HG03064 (cell line): ENCODE data around the gene UQCRC1.

ENCODE experiments used
- ATAC-seq: cut with Tn5 transposase; IDR thresholded peaks from one replicate; pipeline ENCODE4 v1.9.1; 2021; ENCODE audit warnings: low read depth; ENCODE audit not compliant: unreplicated experiment

Gene UQCRC1

DNA sequence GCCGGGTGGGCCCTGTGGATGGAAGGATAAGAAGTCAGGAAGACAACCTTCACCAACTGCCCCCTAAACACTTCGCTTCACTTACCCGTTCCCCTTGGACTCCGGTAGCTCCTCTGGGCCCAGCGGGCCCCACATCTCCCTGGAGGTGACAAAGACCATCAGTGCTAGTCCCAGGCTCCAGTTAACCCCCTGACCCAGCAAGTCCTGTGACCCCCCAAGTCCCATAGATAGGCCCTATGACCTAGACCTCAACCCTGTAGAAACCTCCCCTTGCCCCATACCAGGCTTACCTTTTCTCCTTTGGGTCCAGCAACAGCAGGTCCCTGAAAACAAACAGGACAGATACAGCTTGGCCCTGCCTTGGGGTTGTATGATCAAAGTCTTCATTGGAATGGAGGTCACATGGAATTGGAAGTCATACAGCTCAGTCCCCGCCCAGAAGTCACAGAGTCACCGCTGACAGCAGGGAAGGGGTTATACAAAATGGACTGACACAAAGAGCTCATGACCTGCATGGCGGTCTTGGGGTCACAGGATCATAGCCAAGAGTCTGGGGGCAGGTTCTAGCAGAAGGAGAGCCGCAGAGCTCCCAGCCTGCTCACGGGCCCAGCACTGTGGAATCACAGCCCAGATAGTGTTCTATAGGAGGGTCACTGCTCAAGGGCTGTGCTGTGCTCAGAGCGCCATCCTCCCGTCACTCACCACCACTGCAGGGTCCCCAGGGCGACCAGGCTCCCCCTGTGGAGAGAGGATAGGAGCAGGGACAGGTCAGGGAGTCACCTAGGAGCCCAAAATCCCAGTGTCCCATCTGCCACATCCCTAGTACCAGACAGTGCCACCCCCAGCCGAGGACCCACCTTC is 27.6 kb downstream of the UQCRC1 start:
- no peak for ATAC-seq

DNA sequence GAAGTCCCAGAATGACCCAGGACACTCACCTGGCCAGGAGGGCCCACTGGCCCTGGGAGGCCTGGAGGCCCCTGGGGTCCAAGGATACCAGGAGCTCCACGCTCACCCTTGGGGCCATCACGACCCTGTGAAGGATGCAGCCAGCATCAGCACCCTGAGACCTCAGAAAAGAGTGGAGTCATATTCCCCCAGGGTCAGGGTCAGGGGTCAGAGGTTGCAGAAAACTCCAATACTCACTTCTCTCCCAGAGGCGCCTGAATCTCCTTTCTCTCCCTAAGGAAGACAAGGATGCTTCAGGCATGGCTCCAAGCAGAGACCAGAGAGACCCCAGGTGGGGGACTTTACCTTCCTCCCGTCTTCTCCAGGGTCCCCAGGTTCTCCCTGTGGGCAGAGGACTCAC is 32.8 kb downstream of the UQCRC1 start:
- no peak for ATAC-seq

DNA sequence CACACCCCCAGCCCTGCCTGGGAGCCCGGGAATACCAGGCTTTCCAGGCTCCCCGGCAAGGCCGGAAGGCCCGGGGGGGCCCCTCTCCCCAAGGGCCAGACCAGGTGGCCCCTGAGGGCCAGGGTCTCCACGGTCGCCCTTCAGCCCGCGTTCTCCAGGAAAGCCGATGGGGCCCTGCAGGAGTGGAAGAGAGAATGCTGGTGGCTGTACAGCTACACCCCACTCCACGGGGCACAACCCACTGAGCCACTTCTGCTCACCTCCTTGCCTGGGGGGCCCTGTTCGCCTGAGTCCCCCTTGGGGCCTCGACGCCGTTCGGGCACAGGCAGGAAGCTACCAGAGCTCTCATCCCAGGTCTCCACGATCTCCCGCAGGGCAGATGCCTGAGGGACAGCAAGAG is 34.1 kb downstream of the UQCRC1 start:
- no peak for ATAC-seq

DNA sequence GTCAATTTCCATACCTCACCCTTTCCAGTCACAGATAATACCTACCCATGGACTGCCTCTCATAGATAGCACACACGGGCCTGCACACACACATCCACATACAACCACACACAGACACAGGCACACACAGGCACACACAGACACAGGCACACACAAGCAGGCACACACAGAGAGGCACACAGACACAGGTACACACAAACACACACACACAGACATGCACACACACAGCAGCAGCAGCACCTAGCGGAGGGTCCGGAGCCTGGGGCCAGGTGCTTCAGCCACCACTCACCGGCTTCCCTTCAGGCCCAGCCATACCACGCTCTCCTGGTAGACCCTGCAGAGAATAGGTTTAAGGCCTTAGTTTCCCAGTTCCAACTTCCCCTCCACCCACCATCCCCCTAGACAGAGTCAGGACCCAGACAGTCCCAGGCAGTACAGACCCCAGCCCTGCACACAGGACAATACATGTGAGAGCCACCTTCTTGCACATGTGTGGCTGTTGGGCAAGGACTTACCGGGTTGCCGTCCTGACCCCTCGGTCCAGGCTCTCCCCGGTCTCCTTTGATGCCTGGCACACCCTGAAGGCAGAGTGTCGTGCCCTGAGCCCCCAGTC is 35.4 kb downstream of the UQCRC1 start:
- ATAC-seq = no peak

DNA sequence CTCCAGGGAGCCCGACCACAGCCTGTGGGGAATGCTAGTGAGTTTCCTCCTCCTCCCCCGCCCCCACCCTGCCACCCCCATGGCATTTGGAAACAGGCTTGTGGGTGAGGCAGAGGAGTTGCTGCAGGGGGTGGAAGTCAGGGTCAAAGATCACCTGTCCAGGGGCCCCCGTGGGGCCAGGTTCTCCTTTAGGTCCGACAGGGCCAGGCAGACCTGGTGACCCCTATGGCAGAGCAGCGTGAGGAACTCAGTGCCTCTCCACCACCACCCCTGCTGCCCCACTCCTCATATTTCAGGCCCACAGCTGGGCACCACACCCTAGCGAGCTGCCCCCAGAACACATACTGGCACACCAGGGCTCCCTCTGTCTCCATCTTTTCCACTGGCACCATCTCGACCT is 36.9 kb downstream of the UQCRC1 start:
- ATAC-seq = no peak

DNA sequence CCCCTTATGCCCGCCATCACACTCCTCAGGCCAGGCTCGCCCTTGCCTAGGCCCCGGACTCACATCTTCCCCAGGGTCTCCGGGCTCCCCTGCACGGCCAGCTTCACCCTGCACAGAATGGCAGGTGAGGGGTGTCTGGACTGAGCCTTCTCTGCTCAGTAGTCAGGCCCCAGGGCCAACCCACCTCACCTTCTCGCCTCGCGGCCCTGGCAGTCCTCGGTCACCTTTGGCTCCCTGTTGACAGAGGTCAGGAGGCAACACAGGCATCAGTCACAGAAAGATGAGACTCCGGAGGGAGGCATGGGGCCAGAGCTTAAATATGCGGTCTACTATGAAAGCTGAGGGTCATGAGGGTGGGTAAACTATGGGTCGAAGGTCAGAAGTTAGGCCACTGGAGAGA is 37.5 kb downstream of the UQCRC1 start:
- no peak for ATAC-seq

DNA sequence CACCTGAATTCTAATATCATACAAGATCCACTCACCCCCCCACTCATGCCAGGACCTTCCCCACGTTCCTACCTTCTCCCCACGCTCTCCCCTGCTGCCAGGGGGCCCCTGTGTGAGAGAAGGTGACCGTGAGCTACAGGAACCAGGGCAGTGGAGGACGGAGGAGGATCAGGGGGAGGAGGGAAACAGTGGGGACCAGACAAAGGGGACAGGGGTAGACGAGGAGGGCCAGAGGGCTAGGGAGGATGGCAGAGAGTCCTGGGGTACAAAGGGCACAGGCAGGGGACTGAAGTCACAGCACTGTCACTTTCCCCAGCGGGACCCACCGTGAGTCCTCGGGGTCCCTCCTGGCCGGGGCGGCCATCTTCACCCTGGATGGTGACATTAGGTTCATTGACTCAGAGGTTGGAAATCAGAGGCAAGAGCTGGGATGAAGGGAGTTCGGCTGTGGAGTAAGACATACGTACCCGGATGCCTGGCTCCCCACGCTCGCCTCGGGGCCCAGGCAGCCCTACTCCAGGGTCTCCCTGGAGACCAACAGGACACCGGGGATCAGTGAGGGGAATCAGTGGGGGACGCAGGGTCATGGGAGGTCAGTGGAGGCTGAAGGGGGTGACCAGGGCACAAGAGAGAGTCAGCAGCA is 39.5 kb downstream of the UQCRC1 start:
- ATAC-seq = no peak

DNA sequence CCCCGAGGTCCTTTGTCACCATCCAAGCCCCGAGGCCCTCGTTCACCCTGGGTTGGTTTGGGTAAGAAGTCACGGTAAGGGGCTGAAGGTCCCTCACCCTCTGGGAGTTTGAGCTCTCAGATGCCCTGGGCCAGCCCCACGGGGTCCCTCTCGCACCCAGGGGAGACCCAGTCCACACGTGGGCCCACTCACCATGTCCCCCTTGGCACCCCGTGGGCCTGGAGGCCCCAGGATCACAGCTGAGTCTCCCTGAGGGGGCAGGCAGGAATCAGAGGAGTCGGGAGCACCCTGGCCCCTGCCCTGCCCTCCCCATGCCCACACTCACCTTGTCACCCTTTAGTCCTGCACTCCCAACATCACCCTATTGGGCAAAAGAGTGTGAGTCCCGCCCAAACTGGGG is 40.0 kb downstream of the UQCRC1 start:
- no peak for ATAC-seq

DNA sequence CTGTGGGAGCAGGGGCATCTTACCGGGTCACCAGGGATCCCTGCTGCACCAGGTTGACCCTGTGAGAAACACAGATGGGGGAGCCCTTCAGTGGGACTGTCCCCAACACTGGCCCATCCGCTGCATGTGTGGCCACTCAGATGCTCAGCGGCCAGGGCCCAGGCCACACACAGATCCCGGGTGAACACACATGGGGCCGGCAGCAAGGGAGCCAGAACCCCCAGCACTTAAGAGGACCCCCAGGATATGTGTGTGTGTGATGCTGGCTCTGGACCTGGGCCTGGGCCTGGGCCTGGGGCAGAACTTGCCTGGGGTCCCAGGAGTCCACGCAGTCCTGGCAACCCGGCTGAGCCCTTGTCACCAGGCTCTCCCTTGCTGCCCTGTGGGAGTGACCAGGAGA is 41.0 kb downstream of the UQCRC1 start:
- ATAC-seq = no peak

DNA sequence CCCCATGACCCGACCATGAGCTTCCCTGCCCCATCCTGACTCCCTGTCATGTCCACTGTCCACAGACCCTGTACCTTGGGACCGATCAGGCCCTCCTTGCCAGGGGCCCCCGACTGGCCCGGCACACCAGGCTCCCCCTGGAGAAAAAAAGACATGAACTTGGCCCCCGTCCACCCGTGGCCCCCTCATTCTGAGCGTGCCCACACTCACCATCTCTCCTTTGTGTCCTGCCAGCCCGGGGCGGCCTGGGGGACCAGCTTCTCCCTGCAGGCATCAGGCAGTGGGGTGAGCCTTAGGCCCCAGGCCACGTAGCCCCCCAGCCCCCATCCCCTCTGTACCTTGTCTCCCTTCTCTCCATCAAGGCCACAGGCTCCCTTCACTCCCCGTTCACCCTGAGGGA is 41.9 kb downstream of the UQCRC1 start:
- no peak for ATAC-seq

DNA sequence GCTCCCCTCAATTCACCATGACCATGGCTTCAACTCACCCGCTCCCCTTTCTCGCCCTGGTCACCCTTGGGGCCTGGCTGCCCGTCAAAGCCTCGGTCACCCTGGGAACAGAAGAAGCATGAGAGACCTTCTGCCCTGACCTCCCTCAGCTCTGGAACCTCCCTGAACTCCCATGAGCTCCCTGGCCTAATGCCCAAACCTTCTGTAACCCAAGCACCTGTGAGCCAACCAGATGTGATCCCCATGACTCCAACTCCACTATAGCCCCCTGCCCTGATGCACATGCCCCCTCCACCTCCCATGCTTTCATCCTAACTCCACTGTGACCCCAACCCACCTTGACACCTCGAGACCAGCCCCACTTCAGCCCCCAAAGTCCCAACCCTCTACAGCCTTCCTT is 42.4 kb downstream of the UQCRC1 start:
- no peak for ATAC-seq

DNA sequence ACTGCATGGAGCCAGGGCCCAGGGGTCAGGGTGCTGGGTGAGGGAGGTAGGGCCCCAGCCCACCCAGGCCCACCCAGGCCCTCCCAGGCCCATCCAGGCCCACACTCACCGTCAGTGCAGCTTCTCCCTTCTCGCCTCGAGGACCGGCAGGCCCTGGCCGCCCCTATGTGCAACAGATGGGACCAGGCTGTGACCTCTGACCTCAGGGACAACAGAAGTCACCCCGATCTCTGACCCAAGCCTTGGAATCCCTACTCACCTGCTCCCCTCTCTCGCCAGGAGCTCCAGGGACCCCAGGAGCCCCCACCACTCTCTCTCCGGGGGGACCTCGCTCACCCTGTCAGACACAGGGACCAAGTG is 43.1 kb downstream of the UQCRC1 start:
- no peak for ATAC-seq

DNA sequence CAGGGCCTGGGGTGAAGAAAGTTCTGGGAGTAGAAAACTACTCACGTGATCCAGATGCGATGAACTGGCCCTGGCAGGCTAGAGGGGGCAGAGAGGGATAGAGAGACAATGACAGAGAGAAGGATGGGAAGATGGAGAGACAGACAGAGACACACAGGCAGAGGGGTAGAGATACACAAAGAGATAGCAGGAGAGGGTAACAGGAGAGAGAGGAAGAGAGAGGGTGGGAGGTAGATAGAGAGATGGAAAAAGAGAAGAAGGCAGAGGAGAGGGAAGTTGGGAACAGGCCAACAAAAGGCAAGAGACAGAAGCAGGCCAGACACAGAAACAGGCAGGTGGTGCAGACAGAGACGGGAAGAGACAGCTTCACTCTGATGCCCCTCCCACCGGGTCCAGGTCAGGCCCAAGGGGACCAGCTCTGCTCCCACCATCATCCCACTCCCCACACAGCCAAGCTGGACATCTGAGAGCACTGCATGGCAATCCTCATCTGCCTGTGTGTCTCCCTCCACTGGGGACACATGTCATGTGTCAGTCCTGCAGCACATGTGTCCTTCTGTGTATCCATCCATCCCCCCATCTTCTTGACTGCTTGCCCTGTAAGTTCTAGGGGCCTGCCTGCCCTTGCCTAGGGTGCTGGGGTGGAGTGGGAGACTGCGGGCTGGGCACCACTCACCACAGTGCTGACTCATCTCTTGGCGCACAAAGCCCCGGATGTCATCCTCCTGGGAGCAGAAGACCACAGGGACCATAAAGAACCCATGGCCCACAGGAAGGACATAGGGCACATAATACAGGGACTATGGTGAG is 43.6 kb downstream of the UQCRC1 start:
- no peak for ATAC-seq

DNA sequence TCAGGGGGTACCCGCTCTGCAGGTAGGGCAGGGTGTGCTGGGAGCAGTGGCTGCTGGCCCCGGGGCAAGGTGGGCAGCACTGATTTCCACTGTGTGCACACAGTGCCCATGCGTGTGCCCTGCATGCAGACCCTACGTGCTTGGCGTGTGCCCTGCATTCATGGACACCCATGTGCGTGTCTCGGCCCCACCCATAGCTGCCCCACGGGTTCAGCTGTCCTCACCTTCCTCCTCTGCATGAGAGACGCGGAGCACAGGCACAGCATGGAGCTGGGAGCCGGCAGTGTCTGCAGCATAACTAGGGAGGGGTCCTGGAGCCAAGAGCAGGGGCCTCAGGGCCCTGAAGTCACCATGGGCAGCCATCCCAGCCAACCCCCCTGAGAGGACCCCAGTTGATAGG is 44.3 kb downstream of the UQCRC1 start:
- no peak for ATAC-seq

DNA sequence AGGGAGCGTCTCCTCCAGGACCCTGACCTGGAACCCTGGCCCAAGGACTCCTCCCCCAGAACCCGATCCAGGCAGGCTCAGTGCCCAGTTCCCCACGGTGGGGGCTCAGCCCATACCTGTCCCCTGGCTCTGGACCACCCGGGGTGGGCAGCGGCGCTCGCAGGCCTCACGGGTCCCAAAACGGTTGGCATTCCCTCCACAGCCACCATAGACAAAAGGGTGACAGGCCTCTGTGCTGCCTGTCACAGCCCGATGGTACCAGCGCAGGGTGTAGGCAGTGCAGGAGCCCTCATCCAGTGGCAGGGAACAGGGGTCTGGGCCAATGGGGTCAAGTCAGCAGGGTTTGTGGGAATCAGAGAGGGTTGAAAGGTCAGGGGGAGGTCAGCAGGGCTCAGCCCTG is 44.8 kb downstream of the UQCRC1 start:
- ATAC-seq = no peak

DNA sequence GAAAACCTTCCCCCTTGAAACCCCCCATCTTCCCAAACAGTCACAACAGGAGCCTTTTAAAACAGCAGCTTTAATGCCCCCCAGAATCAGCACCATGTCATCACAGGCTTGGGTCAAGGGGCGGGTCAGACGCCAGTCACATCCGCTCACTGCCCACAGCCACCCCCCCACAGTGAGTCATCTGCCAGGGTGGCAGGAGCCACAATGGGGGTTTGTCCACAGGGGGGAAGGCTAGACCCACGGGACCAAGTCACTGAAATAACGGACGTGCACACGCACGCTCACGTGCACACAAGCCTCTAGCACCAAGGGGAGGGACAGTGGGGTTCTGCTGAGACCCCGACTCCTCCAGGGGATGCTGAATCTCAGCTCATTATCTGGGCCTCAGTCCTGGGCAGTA is 45.4 kb downstream of the UQCRC1 start:
- no peak for ATAC-seq

DNA sequence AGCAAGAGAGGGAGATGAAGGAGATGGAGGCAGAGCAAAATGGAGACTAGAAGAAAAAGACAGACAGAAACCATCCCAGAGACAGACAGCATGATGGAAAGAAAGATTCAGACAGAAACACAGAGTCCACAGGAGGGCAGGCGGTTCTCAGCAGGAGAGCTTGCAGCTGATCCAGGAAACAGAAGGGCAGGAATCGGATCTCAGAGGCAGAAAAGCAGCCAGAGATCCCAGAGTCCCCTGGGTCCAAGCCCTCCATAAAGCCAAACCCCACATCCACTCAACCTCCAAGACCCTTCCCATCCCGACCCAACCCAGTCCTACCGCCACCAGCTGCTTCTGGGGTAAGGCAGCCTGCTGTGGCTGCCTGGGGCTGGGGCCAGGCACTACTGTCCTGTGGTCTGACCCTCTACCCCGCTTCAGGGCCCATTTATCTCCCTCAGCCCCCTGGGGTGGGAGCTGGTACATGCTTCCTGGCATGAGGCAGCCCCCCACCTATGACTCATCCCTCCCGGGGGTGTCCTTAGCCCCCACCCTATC is 46.0 kb downstream of the UQCRC1 start, which contains the start of gene UCN2:
UCN2 (minus strand) TSS at position 400 of the 537 bp plus-strand sequence. CDS start 657 bp downstream, outside the sequence.
- no peak for ATAC-seq

DNA sequence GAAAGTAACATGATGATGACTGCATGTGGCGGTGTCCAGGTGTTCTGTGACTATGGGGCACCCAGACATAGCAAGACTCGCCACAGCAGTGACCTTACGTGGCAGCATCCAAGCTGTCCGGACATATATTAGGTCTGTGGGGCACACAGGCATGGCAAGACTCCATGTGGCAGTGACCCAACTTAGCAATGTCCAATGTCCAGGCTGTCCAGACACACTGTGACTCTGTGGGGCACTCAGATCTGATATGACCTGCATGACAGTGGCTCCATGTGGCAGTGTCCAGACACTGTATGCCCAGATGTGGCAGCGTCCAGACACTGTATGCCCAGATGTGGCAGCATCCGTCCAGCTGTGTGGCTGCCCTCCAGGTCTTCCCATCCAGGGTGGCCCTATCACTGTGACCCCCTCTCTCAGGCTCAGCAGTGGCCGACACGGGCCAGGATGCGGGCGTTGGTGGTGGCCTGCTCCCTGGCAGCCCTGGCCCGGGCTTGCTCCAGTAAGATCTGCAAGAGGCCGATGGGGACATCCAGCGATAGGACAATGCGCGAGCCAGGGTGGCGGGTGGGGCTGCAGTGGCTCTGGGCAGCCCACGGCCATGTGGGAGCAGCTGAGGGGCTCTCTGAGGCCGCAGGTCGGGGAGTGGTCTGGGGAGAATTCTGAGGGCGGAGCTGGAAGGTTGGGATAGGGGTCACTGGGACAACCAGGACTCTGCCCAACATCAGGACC is 46.9 kb downstream of the UQCRC1 start:
- no peak for ATAC-seq

DNA sequence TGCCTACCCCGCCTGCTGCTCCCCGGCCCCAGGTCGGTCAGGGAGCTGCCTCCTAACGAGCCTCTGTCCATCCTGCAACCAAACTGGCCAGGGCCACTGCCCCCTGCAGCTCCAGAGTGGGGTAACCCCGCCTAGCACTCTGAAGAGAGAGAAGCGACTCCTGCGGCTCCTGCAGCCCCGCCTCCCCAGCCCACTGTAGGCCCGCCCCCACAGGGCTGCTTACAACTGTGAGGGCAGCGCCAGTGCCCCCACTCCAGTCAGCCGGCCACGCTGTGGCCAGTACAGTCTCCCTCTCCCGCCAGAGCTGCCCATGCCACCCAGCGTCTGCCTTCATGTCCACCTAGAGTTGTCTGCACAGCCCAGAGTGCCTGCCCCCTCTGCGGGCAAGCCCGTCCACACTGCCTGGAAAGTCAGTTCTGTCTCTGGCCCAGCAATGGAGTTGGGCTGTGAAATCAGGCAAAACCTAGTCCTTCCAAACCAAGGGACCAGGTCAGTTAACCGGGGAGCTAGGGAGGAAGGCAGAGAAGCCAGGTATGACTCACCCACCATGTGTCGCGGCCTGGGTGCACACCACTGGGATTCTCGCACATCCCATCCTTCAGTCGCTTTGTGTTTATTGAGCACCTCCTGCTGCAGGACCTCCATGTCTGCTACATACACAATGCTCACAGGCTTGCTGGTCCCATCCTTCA is 48.3 kb downstream of the UQCRC1 start:
- no peak for ATAC-seq

DNA sequence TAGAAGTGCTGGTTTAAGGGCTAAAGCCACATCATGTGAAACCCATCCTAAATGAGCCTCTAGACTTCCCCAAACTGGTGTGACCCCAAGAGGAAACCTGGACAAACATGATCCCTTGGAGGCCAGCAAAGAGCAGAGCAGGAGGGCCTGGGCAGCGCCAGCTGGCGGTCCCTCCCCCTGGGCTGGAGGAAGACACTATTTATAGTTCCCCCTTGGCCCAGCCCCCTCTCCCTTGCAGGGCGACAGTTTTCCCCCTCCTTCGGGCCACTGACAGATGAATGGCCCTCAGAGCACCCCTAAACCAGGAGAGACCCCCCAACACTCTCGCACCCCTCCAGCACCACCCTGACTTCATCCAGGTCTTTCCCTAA is 48.8 kb downstream of the UQCRC1 start:
- no peak for ATAC-seq
